Endothelial cell of umbilical vein (primary cell): ENCODE data around the gene NOX5. TPM values are rescaled to one million over a fixed set of nuclear protein-coding genes. Genes with fewer than 3 reads are reported as not detected.

ENCODE experiments used
- BruUV-seq: library from RNA; stranded (reverse); fragments of 400-500 nt; replicated peaks from 2 replicates; lab custom pipeline; 2021; lab: Mats Ljungman, UMichigan
- CTCF ChIA-PET: fragments of 300-600, 350-600 bp; sonication (Branson Sonifier 250); formaldehyde crosslinking; loops from one replicate; lab custom pipeline; 2021; ENCODE audit warnings: antibody characterized with exemption, inconsistent platforms; lab: Charles Lee
- POLR2A ChIA-PET: fragments of 300-600, 350-600 bp; sonication (Branson Sonifier 250); formaldehyde crosslinking; loops from one replicate; lab custom pipeline; 2021; ENCODE audit warnings: antibody characterized with exemption, inconsistent platforms; lab: Charles Lee
- DNase-seq: peaks from one replicate; pipeline ENCODE4 v3.0.0-alpha.2; 2011; ENCODE audit warnings: low read depth, low spot score
- FAIRE-seq: peaks from 2 replicates; lab custom pipeline; 2011; peaks lifted over from hg19 to GRCh38; lab: Jason Lieb, UNC
- H2AFZ ChIP-seq: 2 replicates; pipeline ENCODE4 v1.6.0; 2012; ENCODE audit warnings: low read depth, low read length, control low read depth, inconsistent platforms
- H3K27ac ChIP-seq: 2 replicates; pipeline ENCODE4 v1.5.1; 2011; ENCODE audit warnings: low read depth, mild to moderate bottlenecking, control low read depth, low read length, moderate library complexity; ENCODE audit not compliant: insufficient read depth
- H3K27me3 ChIP-seq, 2 experiments: 2 replicates each; pipeline versions ENCODE4 v1.6.0 to v1.6.1; 2011; ENCODE audit warnings: low read length in 2 of 2, mixed read lengths in 1 of 2; ENCODE audit not compliant: control insufficient read depth in 2 of 2, insufficient read depth in 2 of 2
- H3K36me3 ChIP-seq, 2 experiments: 2 replicates in 1 of 2; 3 replicates in 1 of 2; pipeline ENCODE4 v1.5.1; 2011; ENCODE audit warnings: low read length in 2 of 2, mild to moderate bottlenecking in 1 of 2, moderate library complexity in 1 of 2; ENCODE audit not compliant: control insufficient read depth in 2 of 2, insufficient read depth in 2 of 2; ENCODE audit errors: extremely low read depth in 1 of 2
- H3K4me1 ChIP-seq: 3 replicates; pipeline ENCODE4 v1.5.1; 2011; ENCODE audit warnings: mild to moderate bottlenecking, low read length; ENCODE audit not compliant: control insufficient read depth, insufficient read depth; ENCODE audit errors: extremely low read depth
- H3K4me2 ChIP-seq: 2 replicates; pipeline ENCODE4 v1.6.1; 2011; ENCODE audit warnings: low read length, control low read depth, mixed read lengths; ENCODE audit not compliant: insufficient read depth
- H3K4me3 ChIP-seq, 3 experiments: fragments of 200-600 bp in 1 of 3; sonication (generic), shearing (Covaris generic) in 1 of 3; replicated peaks in 1 of 3; 2 replicates each; pipeline ENCODE4 v1.5.1; 2011 to 2016; ENCODE audit warnings: control low read depth in 3 of 3, low read length in 3 of 3, mild to moderate bottlenecking in 2 of 3, inconsistent platforms in 1 of 3, low read depth in 1 of 3, moderate library complexity in 1 of 3; ENCODE audit not compliant: insufficient read depth in 1 of 3
- H3K79me2 ChIP-seq: 2 replicates; pipeline ENCODE4 v1.6.0; 2012; ENCODE audit warnings: low read length, inconsistent platforms; ENCODE audit not compliant: control insufficient read depth, insufficient read depth
- H3K9ac ChIP-seq: replicated peaks from 2 replicates; pipeline ENCODE3; 2011; ENCODE audit warnings: low read length, control low read depth; ENCODE audit not compliant: insufficient read depth; ENCODE audit errors: extremely low read depth
- H3K9me1 ChIP-seq: replicated peaks from 3 replicates; pipeline ENCODE4 v1.6.0; 2011; ENCODE audit warnings: mild to moderate bottlenecking, low read length; ENCODE audit not compliant: control insufficient read depth, insufficient read depth; ENCODE audit errors: extremely low read depth
- H3K9me3 ChIP-seq: replicated peaks from 2 replicates; pipeline ENCODE4 v1.5.1; 2012; ENCODE audit warnings: low read length, inconsistent platforms; ENCODE audit not compliant: control insufficient read depth, insufficient read depth
- H4K20me1 ChIP-seq: replicated peaks from 2 replicates; pipeline ENCODE3; 2011; ENCODE audit warnings: mild to moderate bottlenecking, low read length; ENCODE audit not compliant: control insufficient read depth, insufficient read depth; ENCODE audit errors: extremely low read depth
- EZH2 ChIP-seq: IDR thresholded peaks from 2 replicates; pipeline ENCODE4 v1.6.1; 2012; ENCODE audit warnings: borderline replicate concordance, low read depth, mild to moderate bottlenecking, moderate library complexity, low read length, inconsistent platforms; ENCODE audit not compliant: severe bottlenecking
- FOS ChIP-seq: IDR thresholded peaks from 2 replicates; pipeline ENCODE4 v1.6.1; 2011; ENCODE audit warnings: mild to moderate bottlenecking, low read length, moderate library complexity, borderline replicate concordance; ENCODE audit not compliant: insufficient read depth
- GATA2 ChIP-seq: IDR thresholded peaks from 2 replicates; pipeline ENCODE4 v1.7.0; 2011; ENCODE audit warnings: low read depth, mild to moderate bottlenecking, moderate library complexity, mixed read lengths, low read length; ENCODE audit not compliant: insufficient read length, insufficient read depth
- JUN ChIP-seq: IDR thresholded peaks from 2 replicates; pipeline ENCODE4 v1.6.1; 2011; ENCODE audit warnings: borderline replicate concordance, low read depth; ENCODE audit not compliant: insufficient read length, insufficient read depth
- MAX ChIP-seq: IDR thresholded peaks from 2 replicates; pipeline ENCODE4 v1.6.1; 2011; ENCODE audit not compliant: insufficient read depth, insufficient read length
- MYC ChIP-seq: IDR thresholded peaks from one replicate; pipeline ENCODE4 v1.6.1; 2011; ENCODE audit warnings: mild to moderate bottlenecking, low read depth, low read length
- POLR2A ChIP-seq: IDR thresholded peaks from 2 replicates; pipeline ENCODE4 v1.6.1; 2012; ENCODE audit warnings: low read depth, mild to moderate bottlenecking, control low read depth, low read length
- POLR2AphosphoS5 ChIP-seq: IDR thresholded peaks from 2 replicates; pipeline ENCODE4 v1.6.1; 2012; ENCODE audit warnings: low read depth, mild to moderate bottlenecking, control low read depth, low read length, moderate library complexity; ENCODE audit not compliant: insufficient read depth
- dilution Hi-C: fragments of 300-500 bp; cut with MboI; formaldehyde crosslinking; loops from one replicate; pipeline ENCODE4 v1.15.0; 2019; ENCODE audit warnings: low sequenced_read_pairs; ENCODE audit not compliant: extremely low pct_ligation_motif_present
- intact Hi-C: fragments of 100-400 bp; cut with micrococcal nuclease; formaldehyde crosslinking; loops from one replicate; pipeline ENCODE4 v1.10.0; 2022
- polyA plus RNA-seq, 4 experiments: library from polyadenylated mRNA; depleted of rRNA in 3 of 4; stranded (reverse) in 3 of 4; unstranded in 1 of 4; fragments of >200 nt; gene quantifications; 2 replicates each; pipeline versions ENCODE4 v1.2.1 to v1.2.3, GENCODE V29; 2011 to 2012; ENCODE audit warnings: missing spikeins in 1 of 4
- total RNA-seq: library from RNA; stranded (reverse); gene quantifications from 2 replicates; pipeline ENCODE4 v1.2.3, GENCODE V29; 2021
- TF ChIP-seq, protein P1 (sequence below), 2 donors: IDR thresholded peaks; 1 replicate in 1 of 2; 2 replicates in 1 of 2; pipeline ENCODE4 v1.5.1; 2011; ENCODE audit warnings: low read length in 2 of 2, mild to moderate bottlenecking in 2 of 2, moderate library complexity in 2 of 2, control low read depth in 1 of 2, inconsistent platforms in 1 of 2, low read depth in 1 of 2; ENCODE audit not compliant: insufficient read depth in 1 of 2; ENCODE audit errors: extremely low read depth in 1 of 2

The NOX5 gene
- total and polyA plus RNA-seq, 2 donors (not counting 3 experiments of a cell fraction or from before 2014, with no cell fraction given): 0.08 TPM; not detected in 1

DNA sequence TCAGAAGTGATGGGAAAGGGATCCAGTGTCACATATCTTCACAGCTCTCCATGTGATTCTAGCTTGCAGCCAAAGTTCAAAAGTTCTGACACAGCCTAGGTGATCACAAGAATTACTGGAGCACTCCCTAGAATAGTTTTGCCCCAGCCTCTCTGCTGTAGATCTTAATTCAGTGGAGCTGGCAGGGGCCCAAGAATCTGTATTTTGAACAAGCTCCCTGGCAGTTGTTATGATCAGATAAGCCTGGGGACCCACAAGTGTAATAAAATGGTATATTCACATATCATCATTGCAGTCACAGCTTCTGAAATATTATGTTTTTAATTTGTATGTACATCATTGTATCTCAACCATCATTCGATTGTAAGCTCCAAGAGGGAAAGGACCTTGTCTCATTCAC lies 62.3 kb downstream of the NOX5 start:
- Histone ChIP-seq H3K9me1 (no peaks in the 10 kb centered on the region), H3K36me3 (no peaks in the 10 kb centered on the region), H4K20me1 (no peaks in the 10 kb centered on the region), H3K4me3 (no peak overlapping the region), H3K9ac (no peak overlapping the region), H3K79me2 (no peaks in the 10 kb centered on the region), H3K4me1 (peaks cover 23% of the 10 kb centered on the region), H3K27ac (no peak overlapping the region), H2AFZ (no peak overlapping the region), H3K9me3 (no peaks in the 10 kb centered on the region), H3K4me2 (no peak overlapping the region), H3K27me3 (no peaks in the 10 kb centered on the region)
- intact Hi-C loops (no loop called here), dilution Hi-C loops (no loop called here)
- ChIA-PET POLR2A (no interaction called here), CTCF (interaction anchor here (0.7 to 1.2 kb wide), 2 partner anchors 18 to 78 kb away, joined by 3 to 6 read pairs; no protein-coding TSS in a partner anchor)
- TF ChIP-seq FOS (no peak), JUN (no peak), POLR2AphosphoS5 (no peak), MYC (no peak), MAX (no peak), EZH2 (no peak), POLR2A (no peak), GATA2 (no peak)
- DNase-seq (no peak), FAIRE-seq (no peak)
- no TSS peak for BruUV-seq

GRCh38 chr15:69078638-69079037 lies 64.1 kb downstream of the NOX5 start:
- ChIA-PET CTCF (interaction anchor here (1.8 kb wide), 1 partner anchor 19 kb away, joined by 7 read pairs; no protein-coding TSS in a partner anchor), POLR2A (interaction anchor here (0.7 kb wide), 1 partner anchor 86 kb away, joined by 5 read pairs; no protein-coding TSS in a partner anchor)
- no peak for FAIRE-seq
- intact Hi-C loops (no loop called here), dilution Hi-C loops (no loop called here)
- Histone ChIP-seq H3K4me1 (peaks cover 40% of the 10 kb centered on the region), H3K27me3 (no peaks in the 10 kb centered on the region), H3K9me1 (no peaks in the 10 kb centered on the region), H3K36me3 (no peaks in the 10 kb centered on the region), H2AFZ (no peak overlapping the region), H3K4me2 (no peak overlapping the region), H3K79me2 (no peaks in the 10 kb centered on the region), H4K20me1 (no peaks in the 10 kb centered on the region), H3K9me3 (no peaks in the 10 kb centered on the region), H3K4me3 (no peak overlapping the region), H3K9ac (no peak overlapping the region), H3K27ac (no peak overlapping the region)
- BruUV-seq: no TSS peak
- TF ChIP-seq EZH2 (no peak), MAX (no peak), POLR2AphosphoS5 (no peak), POLR2A (no peak), JUN (no peak), MYC (no peak), GATA2 (no peak), FOS (no peak)
- TF ChIP-seq, protein P1, sequence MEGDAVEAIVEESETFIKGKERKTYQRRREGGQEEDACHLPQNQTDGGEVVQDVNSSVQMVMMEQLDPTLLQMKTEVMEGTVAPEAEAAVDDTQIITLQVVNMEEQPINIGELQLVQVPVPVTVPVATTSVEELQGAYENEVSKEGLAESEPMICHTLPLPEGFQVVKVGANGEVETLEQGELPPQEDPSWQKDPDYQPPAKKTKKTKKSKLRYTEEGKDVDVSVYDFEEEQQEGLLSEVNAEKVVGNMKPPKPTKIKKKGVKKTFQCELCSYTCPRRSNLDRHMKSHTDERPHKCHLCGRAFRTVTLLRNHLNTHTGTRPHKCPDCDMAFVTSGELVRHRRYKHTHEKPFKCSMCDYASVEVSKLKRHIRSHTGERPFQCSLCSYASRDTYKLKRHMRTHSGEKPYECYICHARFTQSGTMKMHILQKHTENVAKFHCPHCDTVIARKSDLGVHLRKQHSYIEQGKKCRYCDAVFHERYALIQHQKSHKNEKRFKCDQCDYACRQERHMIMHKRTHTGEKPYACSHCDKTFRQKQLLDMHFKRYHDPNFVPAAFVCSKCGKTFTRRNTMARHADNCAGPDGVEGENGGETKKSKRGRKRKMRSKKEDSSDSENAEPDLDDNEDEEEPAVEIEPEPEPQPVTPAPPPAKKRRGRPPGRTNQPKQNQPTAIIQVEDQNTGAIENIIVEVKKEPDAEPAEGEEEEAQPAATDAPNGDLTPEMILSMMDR (IDR thresholded peaks at IDR 0.05; ENCODE audit: extremely low read depth in 1 of 2, insufficient read depth in 1 of 2, low read depth in 1 of 2, low read length in 2 of 2): no peak
- no peak for DNase-seq
